G401 (cell line): Measurements from ENCODE around the gene ABCB11. TPM values are rescaled to one million over a fixed set of nuclear protein-coding genes. Genes with fewer than 3 reads are reported as not detected.
"Not testable (repeated sequence)": the region's sequence is repeated elsewhere in the genome, so short reads cannot be mapped to it uniquely, and the experiment has no call there.

ENCODE experiments used
- DNase-seq: peaks from one replicate; pipeline ENCODE4 v3.0.0-alpha.2; 2015; ENCODE audit warnings: low spot score
- in situ Hi-C: cut with HindIII; loops from 2 replicates; pipeline ENCODE4 v1.10.0; 2016; ENCODE audit warnings: low sequenced_read_pairs, mixed read lengths
- total RNA-seq: library from RNA; depleted of rRNA; stranded (reverse); fragments of >200 nt; shearing (Covaris generic); gene quantifications from 2 replicates; pipeline ENCODE4 v1.2.3, GENCODE V29; 2014; rRNA removed

Gene ABCB11
- total RNA-seq, result not detected in 2 replicates

DNA sequence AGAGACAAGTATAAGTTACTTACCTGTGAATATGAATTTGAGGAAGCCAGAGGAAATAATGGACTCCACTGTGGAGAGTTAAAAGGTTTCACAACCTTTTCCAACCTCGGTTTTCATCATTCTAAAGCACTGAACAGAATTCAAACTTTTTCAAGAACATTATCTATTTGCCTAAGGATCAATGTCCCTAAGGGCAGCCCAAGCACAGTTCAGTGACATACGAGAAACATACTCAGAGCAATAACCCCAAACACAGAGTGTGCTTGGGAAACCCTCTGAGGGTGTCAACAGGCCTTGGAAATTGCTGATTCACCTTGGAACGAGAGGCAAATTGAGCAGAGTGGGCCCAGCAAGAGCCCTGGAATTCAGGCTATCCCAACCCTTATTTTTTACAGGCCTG, at the start of gene ABCB11:
Gene ABCB11, minus strand, starts transcription at position 123 of the 400 bp plus-strand sequence. CDS start 13,199 bp downstream, outside the sequence.
- DNase-seq, result no peak
- in situ Hi-C loops, result no loop called here

DNA sequence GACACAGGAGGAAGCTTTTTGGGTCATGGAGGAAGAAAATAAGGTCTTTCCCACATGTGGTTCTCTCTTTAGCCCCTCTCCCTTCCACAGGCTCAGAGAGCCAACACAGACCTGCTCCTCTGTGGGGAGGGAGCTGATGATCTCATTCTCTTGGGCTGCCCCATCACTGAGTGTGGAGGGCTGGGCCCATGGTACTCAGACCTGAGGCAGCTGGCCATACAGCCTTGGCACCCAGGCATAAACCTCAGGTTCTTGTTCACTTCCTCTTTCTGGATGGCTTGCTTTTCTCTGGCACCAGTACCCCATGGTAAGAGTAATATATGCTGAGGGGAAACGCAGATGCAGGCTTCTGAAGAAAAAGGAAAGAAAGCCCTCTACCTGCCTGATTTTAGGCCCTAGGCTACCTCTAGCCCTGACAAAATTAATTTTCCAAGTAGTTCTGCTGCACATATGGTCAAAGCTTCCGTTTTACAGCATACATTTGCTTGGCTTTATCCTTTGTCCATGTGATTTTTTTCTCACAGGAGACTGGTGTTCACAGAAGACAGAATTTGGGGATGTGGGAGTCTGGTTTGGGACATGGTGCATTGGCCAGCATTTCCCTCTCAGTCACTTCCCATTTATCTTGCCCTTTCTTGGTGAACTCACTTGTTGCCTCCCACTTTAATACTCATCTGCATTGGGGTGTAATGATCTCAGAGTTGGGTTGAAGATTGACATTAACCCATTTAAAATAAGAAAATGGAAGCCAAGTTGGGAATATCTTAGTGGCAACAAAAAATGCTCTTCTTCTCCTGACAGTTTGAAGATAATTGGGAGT, 49.3 kb upstream of the ABCB11 start:
- in situ Hi-C loops, result no loop called here

DNA sequence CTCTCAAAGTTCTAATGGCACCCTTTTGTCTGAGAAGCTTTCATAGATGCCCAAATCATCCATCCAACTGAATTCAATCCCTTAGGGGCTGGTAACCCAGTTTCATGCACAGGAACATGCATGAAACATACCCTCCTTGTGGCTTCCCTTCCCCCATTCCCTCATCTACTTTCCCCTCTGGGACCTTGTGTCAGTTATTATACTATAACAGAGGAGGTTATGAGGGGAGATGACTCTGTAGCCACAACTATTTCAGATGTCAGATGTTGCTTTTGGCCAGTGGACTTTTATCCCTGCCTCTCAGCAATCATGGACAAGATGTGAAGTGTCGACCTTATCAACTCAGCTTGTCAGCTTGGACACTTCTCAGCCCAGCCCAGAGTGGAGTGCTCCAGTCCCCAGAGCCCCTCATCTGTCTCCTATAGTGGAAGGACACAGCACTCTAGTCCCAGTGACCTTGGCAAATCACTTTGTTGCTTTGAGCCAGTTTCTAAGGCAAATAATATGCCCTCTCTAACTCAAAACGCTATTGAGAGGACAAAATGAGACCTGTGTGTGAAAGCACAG, 46.6 kb upstream of the ABCB11 start:
- DNase-seq, result no peak
- in situ Hi-C loops, result no loop called here

More for the DNA sequence above, 49.3 kb upstream of the ABCB11 start:
- no peak for DNase-seq

DNA sequence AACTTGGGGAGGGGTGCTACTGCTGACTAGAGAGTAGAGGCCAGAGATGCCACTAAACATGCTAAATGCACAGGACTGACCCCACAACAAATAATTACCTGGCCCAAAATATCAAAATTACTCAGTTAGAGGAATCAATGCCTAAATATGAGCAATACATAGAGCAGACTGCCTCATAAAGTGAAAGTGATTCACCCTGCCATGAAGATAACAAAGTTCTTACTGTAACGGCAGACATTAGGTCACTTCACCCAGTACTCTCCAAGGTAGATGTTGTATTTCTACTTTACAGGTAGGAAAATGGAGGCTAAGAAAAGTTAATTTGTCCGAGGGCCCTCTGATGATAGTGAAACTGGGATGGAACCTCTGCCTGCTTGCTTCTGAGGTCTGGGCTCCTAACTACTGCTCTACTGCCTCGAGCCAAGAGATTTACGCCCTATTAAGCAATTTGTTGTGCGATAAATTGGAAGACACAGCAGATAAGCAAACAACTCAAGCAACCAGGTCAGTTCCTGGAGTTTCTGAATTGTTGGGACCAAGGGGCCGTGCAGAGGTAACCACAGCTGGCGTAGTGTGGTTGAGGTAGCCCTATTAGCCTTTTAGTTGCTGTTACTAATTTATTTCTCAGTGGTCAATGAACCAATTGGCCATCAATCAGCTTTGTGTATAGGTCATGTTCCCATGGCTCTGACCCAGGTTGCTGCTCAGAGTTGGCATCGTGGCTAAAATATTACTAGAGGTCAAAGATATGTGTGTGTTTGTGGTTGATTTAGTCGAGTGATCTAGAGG, 43.0 kb upstream of the ABCB11 start:
- DNase-seq, result no peak
- in situ Hi-C loops, result no loop called here

- DNase-seq, result no peak
- in situ Hi-C loops, result no loop called here
Measured at GRCh38 chr2:169073211-169073962, 42.3 kb upstream of the ABCB11 start.

DNA sequence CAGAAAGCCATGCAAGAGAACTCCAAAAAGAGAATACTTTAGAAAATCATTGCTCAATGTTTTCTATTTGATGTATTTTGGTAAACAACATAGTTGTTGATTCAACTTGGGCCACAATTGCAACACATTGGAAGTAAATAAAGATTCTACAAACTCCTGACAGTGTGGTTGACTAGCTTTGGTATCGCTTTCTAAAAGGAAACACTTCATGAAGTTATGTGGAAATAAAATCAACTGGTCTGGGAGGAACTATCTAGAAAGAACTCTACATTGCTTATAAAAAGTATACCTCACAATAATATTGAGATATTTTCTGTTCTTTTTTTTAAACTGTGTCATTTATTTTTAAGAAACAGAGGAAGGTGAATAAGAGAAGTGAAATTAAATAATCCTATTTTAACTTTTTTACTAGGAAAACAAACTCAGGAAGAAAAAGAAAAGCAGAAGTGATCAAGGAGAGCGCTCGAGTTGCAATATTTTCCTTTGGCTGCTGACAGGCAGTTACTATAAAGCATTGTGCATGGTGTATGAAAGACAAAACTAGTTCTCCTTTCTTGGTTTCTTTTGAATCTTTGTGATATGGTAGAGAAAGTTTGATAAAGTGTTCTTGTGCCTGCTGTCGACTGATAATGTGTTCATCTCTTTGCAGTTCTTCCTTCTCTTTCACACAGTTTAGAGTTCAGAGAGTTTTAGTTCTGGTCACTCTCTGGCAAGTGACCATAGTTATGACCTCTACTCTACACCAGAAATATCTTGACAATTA, 41.2 kb upstream of the ABCB11 start:
- in situ Hi-C loops, result no loop called here
- DNase-seq, result no peak

DNA sequence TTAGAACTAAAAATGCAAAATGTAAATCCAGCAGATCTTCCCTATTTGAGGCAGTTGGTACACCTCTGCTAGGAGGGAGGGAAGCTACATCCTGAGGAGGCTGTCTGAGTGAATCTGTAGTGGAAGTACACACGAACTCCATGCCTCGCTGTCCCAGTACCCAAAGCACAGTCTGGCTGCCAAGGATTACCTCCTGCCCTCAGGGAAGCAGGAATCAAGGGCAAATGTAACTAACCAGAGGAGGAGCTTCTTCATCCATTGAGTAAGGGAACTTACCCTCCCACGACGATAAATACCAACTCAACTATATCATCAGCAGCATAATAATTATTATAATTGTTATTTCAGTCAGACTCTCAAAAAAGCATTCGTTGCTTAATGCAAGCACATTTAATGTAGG, 40.3 kb upstream of the ABCB11 start:
- no peak for DNase-seq
- in situ Hi-C loops, result no loop called here

DNA sequence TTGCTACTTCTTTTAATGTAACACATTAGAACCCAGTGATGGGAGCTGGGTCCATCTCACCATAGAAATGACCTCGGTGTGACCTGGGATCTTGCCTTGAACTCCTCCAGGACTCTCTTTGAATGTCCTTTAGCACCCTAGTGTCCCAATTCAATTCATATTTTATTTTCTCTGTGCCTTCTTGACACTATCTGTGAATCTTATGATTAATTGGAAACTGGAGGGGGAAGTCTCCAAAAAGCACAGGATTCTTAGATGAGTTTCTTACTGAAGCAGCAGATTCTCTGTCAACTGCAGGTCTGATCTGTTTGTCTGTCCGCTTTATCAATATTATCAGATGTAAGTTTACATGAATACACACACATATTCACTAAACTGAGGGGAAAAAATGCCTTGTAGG, 38.7 kb upstream of the ABCB11 start:
- in situ Hi-C loops, result no loop called here
- DNase-seq, result no peak

GRCh38 chr2:169069341-169069740, 38.2 kb upstream of the ABCB11 start, which contains the start of gene DHRS9:
TSS of gene DHRS9 (plus strand) at chr2:169069563. CDS start at chr2:169081582, 12,019 bp downstream.
- in situ Hi-C loops, result no loop called here
- no peak for DNase-seq

GRCh38 chr2:169066897-169067296, 35.8 kb upstream of the ABCB11 start:
- no peak for DNase-seq
- in situ Hi-C loops, result no loop called here

DNA sequence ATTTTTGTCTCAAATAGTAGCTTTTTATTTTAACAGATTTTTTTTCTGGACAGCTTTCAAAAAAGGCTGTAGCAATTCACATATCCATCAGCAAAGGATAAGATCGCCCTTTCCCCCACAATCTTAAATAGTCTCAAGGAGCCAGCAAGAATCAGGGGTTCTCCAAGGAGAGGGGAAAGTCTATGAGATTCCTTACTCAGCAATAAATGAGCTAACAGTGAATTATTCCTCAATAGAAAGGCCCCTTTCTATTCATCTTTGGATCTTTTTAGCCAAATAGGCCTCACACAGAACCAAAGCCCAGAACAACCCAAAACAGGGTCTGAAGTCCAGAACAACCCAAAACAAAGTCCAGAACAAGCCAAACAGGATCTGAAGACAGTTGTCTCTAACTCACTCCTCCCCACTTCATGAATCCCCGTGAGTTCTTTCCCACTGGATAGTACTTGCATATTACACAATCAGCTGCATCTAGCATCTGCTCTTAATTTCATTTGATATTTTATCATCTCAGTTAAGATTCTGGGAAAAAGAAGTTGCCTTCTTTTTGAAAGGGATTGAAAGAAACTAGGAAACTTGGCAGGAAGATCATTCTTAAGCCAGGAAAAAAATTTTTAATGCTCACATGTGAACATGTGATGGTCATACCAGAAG, 34.9 kb upstream of the ABCB11 start:
- in situ Hi-C loops, result no loop called here
- no peak for DNase-seq

- in situ Hi-C loops, result no loop called here
- DNase-seq, result no peak
Measured at GRCh38 chr2:169065422-169065821, 34.3 kb upstream of the ABCB11 start.

- DNase-seq, in situ Hi-C loops: not testable (repeated sequence)
Measured at GRCh38 chr2:169064199-169064598, 33.1 kb upstream of the ABCB11 start.

DNA sequence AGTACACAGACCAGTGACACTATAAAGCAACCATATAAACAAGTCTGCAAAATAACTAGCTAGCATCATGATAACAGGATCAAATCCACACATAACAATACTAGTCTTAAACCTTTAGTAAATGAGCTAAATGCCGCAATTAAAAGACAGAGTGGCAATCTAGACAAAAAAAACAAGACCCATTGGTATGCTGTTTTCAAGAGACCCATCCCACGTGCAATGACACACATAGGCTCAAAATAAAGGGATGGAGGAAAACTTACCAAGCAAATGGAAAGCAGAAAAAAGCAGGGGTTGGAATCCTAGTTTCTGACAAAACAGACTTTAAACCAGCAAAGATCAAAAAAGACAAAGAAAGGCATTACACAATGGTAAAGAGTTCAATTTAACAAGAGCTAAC, 23.5 kb upstream of the ABCB11 start:
- DNase-seq, result not testable (repeated sequence)

DNA sequence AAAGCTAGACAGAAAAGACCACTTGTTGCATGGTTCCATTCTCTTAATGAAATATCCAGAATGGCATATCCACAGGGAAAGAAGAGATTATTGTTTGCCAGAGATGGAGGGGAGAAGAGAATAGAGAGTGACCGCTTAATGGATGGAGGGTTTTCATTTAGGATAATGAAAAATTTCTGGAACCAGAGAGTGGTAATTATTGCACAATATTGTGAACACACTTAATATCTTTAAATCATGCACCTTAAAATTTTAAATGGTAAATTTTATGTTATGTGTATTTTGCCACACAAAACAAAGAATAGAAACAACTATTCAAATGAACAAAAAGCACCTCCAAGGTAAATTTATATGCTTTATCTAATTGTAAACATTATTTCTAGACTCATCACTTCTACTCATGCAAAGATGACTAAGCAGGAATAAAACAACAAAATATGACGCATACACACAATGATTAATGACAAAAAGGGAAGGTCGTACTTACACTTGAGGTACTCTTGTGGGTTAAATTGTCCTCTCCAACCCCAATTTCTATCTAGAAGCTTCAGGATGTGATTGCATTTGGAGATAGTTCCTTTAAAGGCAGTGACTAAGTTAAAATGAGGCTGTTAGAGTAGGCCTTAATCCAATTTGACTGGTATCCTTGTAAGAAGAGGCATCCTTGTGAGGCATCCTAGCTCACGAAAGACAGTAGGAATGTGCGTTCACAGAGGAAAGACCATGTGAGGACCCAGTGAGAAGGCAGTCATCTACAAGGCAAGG, 19.5 kb upstream of the ABCB11 start:
- no peak for DNase-seq
- in situ Hi-C loops, result no loop called here

More for the DNA sequence above, 23.5 kb upstream of the ABCB11 start:
- in situ Hi-C loops, result not testable (repeated sequence)

DNA sequence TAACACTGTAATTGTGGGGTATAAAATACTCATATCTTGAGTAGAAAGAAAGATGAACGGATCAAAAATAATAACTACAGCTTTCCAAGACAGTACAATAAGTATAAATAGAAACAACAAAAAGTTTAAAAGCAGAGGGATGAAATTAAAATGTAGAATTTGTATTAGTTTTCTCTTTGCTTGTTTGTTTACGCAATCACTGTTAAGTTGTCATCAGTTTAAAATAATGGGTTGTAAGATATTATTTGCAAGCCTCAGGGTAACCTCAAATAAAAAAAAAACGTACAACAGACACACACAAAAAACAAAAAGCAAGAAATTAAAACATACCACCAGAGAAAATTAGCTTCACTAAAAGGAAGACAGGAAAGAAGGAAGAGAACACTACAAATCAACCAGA, 18.0 kb upstream of the ABCB11 start:
- no peak for DNase-seq
- in situ Hi-C loops, result no loop called here
